ENCODE measurements around the gene KIAA0319L. TPM values are rescaled to one million over a fixed set of nuclear protein-coding genes. Genes with fewer than 3 reads are reported as not detected.

The KIAA0319L gene
- total RNA-seq, 1 donor from 2014 or later, result 79.6 TPM

GRCh38 chr1:35564884-35565741, 7.9 kb upstream of the KIAA0319L start:
- H3K27me3 ChIP-seq (ENCODE audit: low read depth), result no peaks in the 10 kb centered on the region
- H3K4me1 ChIP-seq, result no peaks in the 10 kb centered on the region
- H3K27ac ChIP-seq, result no peak overlapping the region
- peaks cover 25% of the 10 kb centered on the region for H3K36me3 ChIP-seq
- ATAC-seq (no peak), DNase-seq (no peak)
- TF ChIP-seq, protein P1, sequence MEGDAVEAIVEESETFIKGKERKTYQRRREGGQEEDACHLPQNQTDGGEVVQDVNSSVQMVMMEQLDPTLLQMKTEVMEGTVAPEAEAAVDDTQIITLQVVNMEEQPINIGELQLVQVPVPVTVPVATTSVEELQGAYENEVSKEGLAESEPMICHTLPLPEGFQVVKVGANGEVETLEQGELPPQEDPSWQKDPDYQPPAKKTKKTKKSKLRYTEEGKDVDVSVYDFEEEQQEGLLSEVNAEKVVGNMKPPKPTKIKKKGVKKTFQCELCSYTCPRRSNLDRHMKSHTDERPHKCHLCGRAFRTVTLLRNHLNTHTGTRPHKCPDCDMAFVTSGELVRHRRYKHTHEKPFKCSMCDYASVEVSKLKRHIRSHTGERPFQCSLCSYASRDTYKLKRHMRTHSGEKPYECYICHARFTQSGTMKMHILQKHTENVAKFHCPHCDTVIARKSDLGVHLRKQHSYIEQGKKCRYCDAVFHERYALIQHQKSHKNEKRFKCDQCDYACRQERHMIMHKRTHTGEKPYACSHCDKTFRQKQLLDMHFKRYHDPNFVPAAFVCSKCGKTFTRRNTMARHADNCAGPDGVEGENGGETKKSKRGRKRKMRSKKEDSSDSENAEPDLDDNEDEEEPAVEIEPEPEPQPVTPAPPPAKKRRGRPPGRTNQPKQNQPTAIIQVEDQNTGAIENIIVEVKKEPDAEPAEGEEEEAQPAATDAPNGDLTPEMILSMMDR (IDR thresholded peaks at IDR 0.05), result no peak
- no peaks in the 10 kb centered on the region for H3K9me3 ChIP-seq
- H3K4me3 ChIP-seq, result no peak overlapping the region
- intact Hi-C loops (cut with DNase I), result loop anchor here (10.0 kb wide), 1 partner anchor 160 kb away; no protein-coding TSS in a partner anchor

DNA sequence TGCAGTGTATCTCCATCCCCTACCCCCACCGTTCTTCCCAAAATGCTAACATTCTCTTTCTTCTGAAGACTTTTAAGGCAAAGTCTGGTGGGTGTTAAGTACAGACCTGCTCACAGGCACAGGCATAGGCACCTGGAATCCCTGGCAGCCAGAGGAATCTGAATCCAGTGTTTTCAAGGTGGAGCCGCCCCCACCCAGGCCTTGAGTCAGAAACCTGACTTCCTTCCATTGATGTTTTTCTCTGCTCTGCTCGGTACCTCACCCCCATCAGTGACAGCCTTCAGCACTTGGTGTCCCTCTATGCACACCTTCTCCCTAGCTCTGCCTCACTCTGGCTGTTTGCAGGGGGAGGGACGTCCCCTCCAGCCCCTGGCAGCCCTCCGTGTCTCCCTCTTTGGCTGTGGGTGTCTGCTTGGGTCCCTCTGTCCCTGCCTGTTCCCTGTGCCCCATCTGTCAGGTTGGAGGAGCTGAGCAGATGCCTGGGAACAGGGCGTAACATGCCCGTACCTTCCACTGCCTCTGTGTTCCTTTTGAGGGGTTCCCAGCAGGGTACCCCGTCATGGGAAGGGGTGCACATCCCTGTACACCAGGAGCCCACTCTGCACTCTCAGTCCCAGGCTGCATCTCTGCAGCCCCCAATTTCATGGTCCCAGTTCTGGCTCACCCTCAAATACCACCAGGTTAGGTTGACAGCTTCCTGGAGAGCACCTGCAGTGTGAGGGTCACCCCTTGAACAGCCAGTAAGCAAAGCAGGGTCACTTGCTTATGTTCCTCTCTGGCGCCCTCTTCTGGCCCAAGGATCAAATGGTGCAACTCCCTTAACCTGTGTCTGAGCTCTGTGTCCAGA, 7.1 kb upstream of the KIAA0319L start:
- Histone ChIP-seq H3K9me3 (no peaks in the 10 kb centered on the region), H3K4me3 (no peak overlapping the region), H3K27me3 (ENCODE audit: low read depth) (no peaks in the 10 kb centered on the region), H3K36me3 (peaks cover 25% of the 10 kb centered on the region), H3K27ac (no peak overlapping the region), H3K4me1 (peaks cover 1% of the 10 kb centered on the region)
- peak; percentile 78 for DNase-seq
- intact Hi-C loops (cut with DNase I), result loop anchor here (10.0 kb wide), 1 partner anchor 161 kb away; no protein-coding TSS in a partner anchor
- TF ChIP-seq, protein P1 (IDR thresholded peaks at IDR 0.05), result peak; percentile 78
- ATAC-seq, result peak; percentile 73 to 75

DNA sequence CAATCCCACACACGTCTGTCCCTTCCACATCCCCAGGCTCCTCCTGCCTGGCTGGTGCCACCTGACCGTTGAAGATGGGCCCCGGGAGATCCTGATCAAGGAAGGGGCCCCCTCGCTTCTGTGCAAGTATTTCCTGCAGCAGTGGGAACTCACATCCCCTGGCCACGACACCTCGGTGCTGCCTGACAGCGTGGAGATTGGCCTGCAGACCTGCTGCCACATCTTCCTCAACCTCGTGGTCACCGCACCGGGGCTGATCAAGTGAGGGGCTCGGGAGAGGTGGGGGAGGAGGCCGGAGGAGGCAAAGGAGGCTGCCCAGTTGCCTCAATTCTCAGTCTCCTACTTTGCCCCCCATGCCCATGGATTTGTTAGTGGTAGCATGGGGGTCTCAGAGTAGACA, 6.0 kb upstream of the KIAA0319L start:
- intact Hi-C loops (cut with DNase I), result loop anchor here (10.0 kb wide), 1 partner anchor 162 kb away; no protein-coding TSS in a partner anchor
- DNase-seq, result no peak

DNA sequence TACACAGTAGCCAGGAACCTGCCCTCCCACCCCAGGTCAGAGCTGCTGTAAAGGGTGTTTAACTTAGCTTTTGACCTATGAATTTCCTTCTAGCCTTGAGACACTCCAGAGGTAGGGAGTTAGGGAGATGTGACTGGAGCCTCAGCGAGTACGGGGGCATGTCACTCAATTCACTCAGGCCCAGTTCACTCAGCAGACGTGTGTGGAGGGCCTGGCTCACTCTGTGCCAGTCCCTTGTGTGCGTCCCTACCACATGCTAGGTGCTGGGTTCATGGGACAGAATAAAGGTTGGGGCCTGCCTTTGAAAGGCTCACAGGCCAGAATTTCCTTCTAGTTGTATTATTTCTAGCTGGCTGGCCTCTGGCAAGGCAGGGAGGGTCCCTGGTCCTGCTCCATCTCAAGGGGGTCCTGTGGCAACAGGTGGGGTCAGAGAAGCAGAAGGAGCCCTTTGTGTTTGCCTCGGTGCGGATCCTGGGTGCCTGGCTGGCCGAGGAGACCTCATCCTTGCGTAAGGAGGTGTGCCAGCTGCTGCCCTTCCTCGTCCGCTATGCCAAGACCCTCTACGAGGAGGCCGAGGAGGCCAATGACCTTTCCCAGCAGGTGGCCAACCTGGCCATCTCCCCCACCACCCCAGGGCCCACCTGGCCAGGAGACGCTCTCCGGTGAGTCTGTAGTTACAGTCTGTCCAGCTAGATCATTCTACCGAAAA, 4.9 kb upstream of the KIAA0319L start:
- Histone ChIP-seq H3K9me3 (no peaks in the 10 kb centered on the region), H3K27ac (no peak overlapping the region), H3K4me1 (peaks cover 14% of the 10 kb centered on the region), H3K36me3 (peaks cover 25% of the 10 kb centered on the region), H3K27me3 (ENCODE audit: low read depth) (no peaks in the 10 kb centered on the region), H3K4me3 (no peak overlapping the region)
- no peak for ATAC-seq
- intact Hi-C loops (cut with DNase I), result loop anchor here (10.0 kb wide), 1 partner anchor 163 kb away; no protein-coding TSS in a partner anchor
- TF ChIP-seq, protein P1 (IDR thresholded peaks at IDR 0.05), result no peak
- no peak for DNase-seq

More for the DNA sequence above, 6.0 kb upstream of the KIAA0319L start:
- H3K4me1 ChIP-seq, result peaks cover 12% of the 10 kb centered on the region
- no peak for ATAC-seq
- no peak overlapping the region for H3K27ac ChIP-seq
- H3K4me3 ChIP-seq, result no peak overlapping the region
- no peaks in the 10 kb centered on the region for H3K27me3 ChIP-seq (ENCODE audit: low read depth)
- H3K9me3 ChIP-seq, result no peaks in the 10 kb centered on the region
- H3K36me3 ChIP-seq, result peaks cover 25% of the 10 kb centered on the region
- TF ChIP-seq, protein P1 (IDR thresholded peaks at IDR 0.05), result no peak
